HepG2 (cell line): ENCODE results near the gene FLAD1. TPM values are rescaled to one million over a fixed set of nuclear protein-coding genes. Genes with fewer than 3 reads are reported as not detected.

Experiments
- CREB1 ChIP-seq, 2 experiments: fragments of 450-650 bp in 1 of 2; IDR thresholded peaks; 2 replicates each; pipeline ENCODE4 v1.6.1; 2016 to 2017; ENCODE audit warnings: control low read depth in 1 of 2, mild to moderate bottlenecking in 1 of 2, missing compliant biosample characterization in 1 of 2, missing genetic modification characterization in 1 of 2
- ELF3 ChIP-seq: IDR thresholded peaks from 2 replicates; pipeline ENCODE4 v1.6.1; 2016; ENCODE audit warnings: missing genetic modification reagents, missing compliant biosample characterization
- ERF ChIP-seq: IDR thresholded peaks from 2 replicates; pipeline ENCODE4 v1.6.1; 2018; ENCODE audit warnings: missing biosample characterization, missing genetic modification reagents
- ESRRA ChIP-seq: sonication (generic); formaldehyde crosslinking; IDR thresholded peaks from 2 replicates; pipeline ENCODE4 v1.5.1; 2020; ENCODE audit warnings: mild to moderate bottlenecking, low read depth, missing genetic modification reagents
- GABPB1 ChIP-seq: IDR thresholded peaks from 2 replicates; pipeline ENCODE4 v1.6.1; 2016; ENCODE audit warnings: mild to moderate bottlenecking, missing genetic modification reagents, moderate library complexity, missing compliant biosample characterization
- GATAD1 ChIP-seq: IDR thresholded peaks from 2 replicates; pipeline ENCODE4 v1.6.1; 2016; ENCODE audit warnings: missing genetic modification reagents, missing compliant biosample characterization
- HOXA3 ChIP-seq: sonication (generic); formaldehyde crosslinking; IDR thresholded peaks from 2 replicates; pipeline ENCODE4 v1.5.0; 2020; ENCODE audit warnings: missing genetic modification reagents
- NCOA2 ChIP-seq: sonication (generic); formaldehyde crosslinking; IDR thresholded peaks from 2 replicates; pipeline ENCODE4 v1.8.0; 2022; ENCODE audit warnings: inconsistent platforms
- NFATC3 ChIP-seq: sonication (generic); formaldehyde crosslinking; IDR thresholded peaks from 2 replicates; pipeline ENCODE4 v1.5.1; 2020; ENCODE audit warnings: mild to moderate bottlenecking, missing genetic modification reagents
- SMAD3 ChIP-seq: sonication (generic); formaldehyde crosslinking; IDR thresholded peaks from 2 replicates; pipeline ENCODE4 v1.4.0; 2020; ENCODE audit warnings: missing genetic modification reagents
- TBX2 ChIP-seq: sonication (generic); formaldehyde crosslinking; IDR thresholded peaks from 2 replicates; pipeline ENCODE4 v1.5.0; 2020; ENCODE audit warnings: missing genetic modification reagents, mild to moderate bottlenecking, borderline replicate concordance
- TCF7 ChIP-seq: sonication (generic); IDR thresholded peaks from 2 replicates; pipeline ENCODE4 v1.6.1; 2016; ENCODE audit warnings: antibody characterized with exemption, low read depth
- TCF7L2 ChIP-seq: IDR thresholded peaks from 2 replicates; pipeline ENCODE4 v1.6.1; 2011; ENCODE audit warnings: mild to moderate bottlenecking, low read depth, low read length, moderate library complexity
- ZBTB42 ChIP-seq: sonication (generic); formaldehyde crosslinking; IDR thresholded peaks from 2 replicates; pipeline ENCODE4 v1.5.0; 2020; ENCODE audit warnings: mild to moderate bottlenecking, missing genetic modification reagents
- ZMYM4 ChIP-seq: sonication (generic); formaldehyde crosslinking; IDR thresholded peaks from 2 replicates; pipeline ENCODE4 v1.8.1; 2023; ENCODE audit warnings: mild to moderate bottlenecking, missing genetic modification reagents
- ZNF230 ChIP-seq: sonication (generic); formaldehyde crosslinking; IDR thresholded peaks from 2 replicates; pipeline ENCODE4 v1.4.0; 2020; ENCODE audit warnings: mild to moderate bottlenecking, missing genetic modification reagents
- ZNF256 ChIP-seq: sonication (generic); formaldehyde crosslinking; conservative IDR thresholded peaks from 2 replicates; pipeline ENCODE4 v1.4.0; 2020; ENCODE audit warnings: missing genetic modification reagents
- ZNF383 ChIP-seq: sonication (generic); formaldehyde crosslinking; IDR thresholded peaks from 2 replicates; pipeline ENCODE4 v1.4.0; 2020; ENCODE audit warnings: missing genetic modification reagents, mild to moderate bottlenecking, borderline replicate concordance
- ZNF431 ChIP-seq: sonication (generic); formaldehyde crosslinking; IDR thresholded peaks from 2 replicates; pipeline ENCODE4 v1.9.0; 2022; ENCODE audit warnings: missing genetic modification reagents, low read depth, mild to moderate bottlenecking, borderline replicate concordance
- ZNF790 ChIP-seq: sonication (generic); formaldehyde crosslinking; IDR thresholded peaks from 2 replicates; pipeline ENCODE4 v1.8.0; 2022; ENCODE audit warnings: missing genetic modification reagents, mild to moderate bottlenecking, borderline replicate concordance
- ZNF816 ChIP-seq: sonication (generic); formaldehyde crosslinking; IDR thresholded peaks from 2 replicates; pipeline ENCODE4 v1.8.0; 2022; ENCODE audit warnings: missing genetic modification reagents, mild to moderate bottlenecking, borderline replicate concordance
- polyA plus RNA-seq, 8 experiments: library from polyadenylated mRNA; depleted of rRNA in 3 of 8; stranded (reverse) in 7 of 8; unstranded in 1 of 8; fragments of >200 nt; fragmentation: Illumina TruSeq in 4 of 8; extraction: Trizol in 4 of 8; gene quantifications; 2 replicates each; pipeline versions ENCODE4 v1.2.1 to v1.2.3, GENCODE V29; 2011 to 2016; ENCODE audit warnings: low read depth in 4 of 8, missing spikeins in 1 of 8, mixed read lengths in 1 of 8; ENCODE audit not compliant: insufficient read depth in 1 of 8
- total RNA-seq, 5 experiments: library from RNA; depleted of rRNA; stranded (reverse); fragments of >200 nt; fragmentation: Illumina TruSeq; extraction: Trizol; gene quantifications; 2 replicates each; pipeline ENCODE4 v1.2.3, GENCODE V29; 2016; ENCODE audit warnings: low read depth in 1 of 5
- TF ChIP-seq, protein P1 (sequence below): sonication (generic); formaldehyde crosslinking; IDR thresholded peaks from 2 replicates; pipeline ENCODE4 v1.4.0; 2020; ENCODE audit warnings: mild to moderate bottlenecking, low read depth, missing genetic modification reagents
- TF ChIP-seq, protein P2 (sequence below): IDR thresholded peaks from 2 replicates; pipeline ENCODE4 v1.6.1; 2016
- TF ChIP-seq, protein P3 (sequence below): IDR thresholded peaks from 2 replicates; pipeline ENCODE4 v1.6.1; 2012; ENCODE audit warnings: inconsistent platforms
- TF ChIP-seq, protein P4 (sequence below): sonication (generic); formaldehyde crosslinking; conservative IDR thresholded peaks from 2 replicates; pipeline ENCODE4 v1.4.0; 2020; ENCODE audit warnings: missing genetic modification reagents

FLAD1 gene
- total and polyA plus RNA-seq, 2 of the 13 experiments (the other 11 are each of a cell fraction or from before 2014, with no cell fraction given), result 25.9 to 32.8 TPM

DNA sequence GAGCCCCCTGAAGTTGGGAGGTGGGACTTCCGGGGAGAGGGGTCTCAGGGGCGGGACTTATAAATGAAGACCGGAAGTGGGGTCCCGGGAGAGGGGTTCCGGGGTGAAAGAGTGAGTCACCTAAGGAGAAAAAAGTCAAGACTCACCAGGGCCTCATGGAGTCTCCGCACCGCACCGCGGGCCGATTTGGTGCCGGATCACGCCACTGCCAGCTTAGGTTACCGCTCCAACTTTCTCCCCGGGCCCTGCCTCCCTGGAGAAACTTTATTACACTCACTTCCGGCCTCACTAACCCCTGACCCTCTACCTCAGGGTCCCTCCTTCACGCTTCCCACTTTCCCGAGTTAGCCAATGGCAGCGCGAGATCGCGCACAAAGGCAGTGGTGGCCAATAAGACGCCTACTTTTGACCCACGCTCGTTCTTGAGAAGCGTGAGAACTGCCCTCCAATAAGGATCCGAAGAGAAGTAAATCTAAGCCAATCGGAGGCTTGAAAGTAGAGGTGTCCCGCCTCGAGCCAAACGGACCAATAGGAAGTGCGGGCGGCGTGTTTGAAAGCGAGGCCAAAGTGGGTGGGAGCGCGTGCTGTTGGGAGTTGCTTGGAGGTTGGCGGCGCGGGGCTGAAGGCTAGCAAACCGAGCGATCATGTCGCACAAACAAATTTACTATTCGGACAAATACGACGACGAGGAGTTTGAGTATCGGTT, 8.9 kb upstream of the FLAD1 start, which contains the start of gene CKS1B (continued):
- TF ChIP-seq SMAD3 (CRISPR knock-in tag), result peak; percentile 62; the same call in 1 of the 2 replicates
- no peak for TF ChIP-seq ESRRA (CRISPR knock-in tag)
- no peak for TF ChIP-seq ZMYM4 (CRISPR knock-in tag)
- TF ChIP-seq TCF7, result peak; percentile 57; the same call in 1 of the 2 replicates
- no peak for TF ChIP-seq ZNF383
- TF ChIP-seq TBX2, result 0 out of 2 replicates have a peak, but pooled peaks have one; percentile 52
- TF ChIP-seq HOXA3 (CRISPR knock-in tag), result 0 out of 2 replicates have a peak, but pooled peaks have one; percentile 42
- TF ChIP-seq GABPB1, result peak; percentile 94
- no peak for TF ChIP-seq NCOA2 (CRISPR knock-in tag)
- no peak for TF ChIP-seq ZBTB42
- TF ChIP-seq ERF (CRISPR knock-in tag), result peak; percentile 53; the same call in 1 of the 2 replicates
- TF ChIP-seq CREB1 (IDR thresholded peaks at IDR 0.05), result peak; percentile 85
- TF ChIP-seq CREB1 (CRISPR knock-in tag; IDR thresholded peaks at IDR 0.05), result peak; percentile 93
- TF ChIP-seq ZNF431 (CRISPR knock-in tag), result 0 out of 2 replicates have a peak, but pooled peaks have one; percentile 25
- no peak for TF ChIP-seq ZNF256 (CRISPR knock-in tag)
- TF ChIP-seq TCF7L2, result no peak
- no peak; the same call in 1 of the 2 replicates for TF ChIP-seq ZNF816 (CRISPR knock-in tag)
- TF ChIP-seq, protein P1, sequence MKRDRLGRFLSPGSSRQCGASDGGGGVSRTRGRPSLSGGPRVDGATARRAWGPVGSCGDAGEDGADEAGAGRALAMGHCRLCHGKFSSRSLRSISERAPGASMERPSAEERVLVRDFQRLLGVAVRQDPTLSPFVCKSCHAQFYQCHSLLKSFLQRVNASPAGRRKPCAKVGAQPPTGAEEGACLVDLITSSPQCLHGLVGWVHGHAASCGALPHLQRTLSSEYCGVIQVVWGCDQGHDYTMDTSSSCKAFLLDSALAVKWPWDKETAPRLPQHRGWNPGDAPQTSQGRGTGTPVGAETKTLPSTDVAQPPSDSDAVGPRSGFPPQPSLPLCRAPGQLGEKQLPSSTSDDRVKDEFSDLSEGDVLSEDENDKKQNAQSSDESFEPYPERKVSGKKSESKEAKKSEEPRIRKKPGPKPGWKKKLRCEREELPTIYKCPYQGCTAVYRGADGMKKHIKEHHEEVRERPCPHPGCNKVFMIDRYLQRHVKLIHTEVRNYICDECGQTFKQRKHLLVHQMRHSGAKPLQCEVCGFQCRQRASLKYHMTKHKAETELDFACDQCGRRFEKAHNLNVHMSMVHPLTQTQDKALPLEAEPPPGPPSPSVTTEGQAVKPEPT, result peak; percentile 94
- TF ChIP-seq NFATC3 (CRISPR knock-in tag), result no peak; the same call in 1 of the 2 replicates
- no peak for TF ChIP-seq ZNF790
- TF ChIP-seq, protein P2, sequence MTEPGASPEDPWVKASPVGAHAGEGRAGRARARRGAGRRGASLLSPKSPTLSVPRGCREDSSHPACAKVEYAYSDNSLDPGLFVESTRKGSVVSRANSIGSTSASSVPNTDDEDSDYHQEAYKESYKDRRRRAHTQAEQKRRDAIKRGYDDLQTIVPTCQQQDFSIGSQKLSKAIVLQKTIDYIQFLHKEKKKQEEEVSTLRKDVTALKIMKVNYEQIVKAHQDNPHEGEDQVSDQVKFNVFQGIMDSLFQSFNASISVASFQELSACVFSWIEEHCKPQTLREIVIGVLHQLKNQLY, result 0 out of 2 replicates have a peak, but pooled peaks have one; percentile 19
- TF ChIP-seq, protein P3, sequence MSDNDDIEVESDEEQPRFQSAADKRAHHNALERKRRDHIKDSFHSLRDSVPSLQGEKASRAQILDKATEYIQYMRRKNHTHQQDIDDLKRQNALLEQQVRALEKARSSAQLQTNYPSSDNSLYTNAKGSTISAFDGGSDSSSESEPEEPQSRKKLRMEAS, result peak; percentile 99
- TF ChIP-seq GATAD1 (CRISPR knock-in tag), result peak; percentile 97
- 0 out of 2 replicates have a peak, but pooled peaks have one; percentile 38 for TF ChIP-seq ZNF230 (CRISPR knock-in tag)
- TF ChIP-seq, protein P4, sequence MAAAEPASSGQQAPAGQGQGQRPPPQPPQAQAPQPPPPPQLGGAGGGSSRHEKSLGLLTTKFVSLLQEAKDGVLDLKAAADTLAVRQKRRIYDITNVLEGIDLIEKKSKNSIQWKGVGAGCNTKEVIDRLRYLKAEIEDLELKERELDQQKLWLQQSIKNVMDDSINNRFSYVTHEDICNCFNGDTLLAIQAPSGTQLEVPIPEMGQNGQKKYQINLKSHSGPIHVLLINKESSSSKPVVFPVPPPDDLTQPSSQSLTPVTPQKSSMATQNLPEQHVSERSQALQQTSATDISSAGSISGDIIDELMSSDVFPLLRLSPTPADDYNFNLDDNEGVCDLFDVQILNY (CRISPR knock-in tag), result peak; percentile 97
- no peak; the same call in 1 of the 2 replicates for TF ChIP-seq ELF3 (CRISPR knock-in tag)
